HepG2 (cell line): ENCODE data around the gene MZT1. TPM values are rescaled to one million over a fixed set of nuclear protein-coding genes. Genes with fewer than 3 reads are reported as not detected.

Source experiments
- FOXK2 ChIP-seq: fragments of 450-650 bp; IDR thresholded peaks from 2 replicates; pipeline ENCODE4 v1.6.1; 2016
- HNRNPLL ChIP-seq: fragments of 200-400 bp; formaldehyde crosslinking; IDR thresholded peaks from 2 replicates; pipeline ENCODE4 v1.6.1; 2017; ENCODE audit warnings: mild to moderate bottlenecking, low read depth, low read length; ENCODE audit not compliant: poor library complexity, severe bottlenecking
- JARID2 ChIP-seq: sonication (generic); formaldehyde crosslinking; IDR thresholded peaks from 2 replicates; pipeline ENCODE4 v1.8.1; 2023; ENCODE audit warnings: missing genetic modification reagents, inconsistent platforms; ENCODE audit not compliant: insufficient replicate concordance
- KAT8 ChIP-seq: IDR thresholded peaks from 2 replicates; pipeline ENCODE4 v1.6.1; 2016; ENCODE audit warnings: missing genetic modification reagents, missing compliant biosample characterization
- NBN ChIP-seq: fragments of 450-650 bp; conservative IDR thresholded peaks from 2 replicates; pipeline ENCODE4 v1.6.1; 2017
- RARG ChIP-seq: sonication (generic); formaldehyde crosslinking; IDR thresholded peaks from 2 replicates; pipeline ENCODE4 v1.4.0; 2020; ENCODE audit warnings: low read depth, mild to moderate bottlenecking, missing genetic modification reagents
- RFX3 ChIP-seq: IDR thresholded peaks from 2 replicates; pipeline ENCODE4 v1.6.1; 2016; ENCODE audit warnings: missing biosample characterization, missing genetic modification reagents
- SSRP1 ChIP-seq: IDR thresholded peaks from 2 replicates; pipeline ENCODE4 v1.6.1; 2016; ENCODE audit warnings: control low read depth
- TBX2 ChIP-seq: sonication (generic); formaldehyde crosslinking; IDR thresholded peaks from 2 replicates; pipeline ENCODE4 v1.5.0; 2020; ENCODE audit warnings: missing genetic modification reagents, mild to moderate bottlenecking, borderline replicate concordance
- TBX3 ChIP-seq: fragments of 450-650 bp; IDR thresholded peaks from 2 replicates; pipeline ENCODE4 v1.6.1; 2017; ENCODE audit warnings: antibody characterized with exemption, mild to moderate bottlenecking, inconsistent platforms, borderline replicate concordance
- TEAD2 ChIP-seq: sonication (generic); formaldehyde crosslinking; IDR thresholded peaks from 2 replicates; pipeline ENCODE4 v1.9.0; 2021; ENCODE audit warnings: missing genetic modification reagents
- U2AF2 ChIP-seq: fragments of 200-400 bp; formaldehyde crosslinking; IDR thresholded peaks from 2 replicates; pipeline ENCODE4 v1.6.1; 2017; ENCODE audit warnings: low read depth, mild to moderate bottlenecking, low read length
- ZBTB1 ChIP-seq: sonication (generic); formaldehyde crosslinking; IDR thresholded peaks from 2 replicates; pipeline ENCODE4 v1.4.0; 2020; ENCODE audit warnings: missing genetic modification reagents, borderline replicate concordance
- ZBTB42 ChIP-seq: sonication (generic); formaldehyde crosslinking; IDR thresholded peaks from 2 replicates; pipeline ENCODE4 v1.5.0; 2020; ENCODE audit warnings: mild to moderate bottlenecking, missing genetic modification reagents
- ZFAT ChIP-seq: sonication (generic); formaldehyde crosslinking; conservative IDR thresholded peaks from 2 replicates; pipeline ENCODE4 v1.8.1; 2023; ENCODE audit warnings: missing genetic modification reagents, inconsistent platforms
- ZNF101 ChIP-seq: sonication (generic); formaldehyde crosslinking; IDR thresholded peaks from 2 replicates; pipeline ENCODE4 v1.4.0; 2020; ENCODE audit warnings: mild to moderate bottlenecking, low read depth, missing genetic modification reagents, borderline replicate concordance
- ZNF138 ChIP-seq: sonication (generic); formaldehyde crosslinking; IDR thresholded peaks from 2 replicates; pipeline ENCODE4 v1.5.0; 2020; ENCODE audit warnings: mild to moderate bottlenecking, low read depth, missing genetic modification reagents
- ZNF24 ChIP-seq: fragments of 450-650 bp; IDR thresholded peaks from 2 replicates; pipeline ENCODE4 v1.6.1; 2017; ENCODE audit warnings: antibody characterized with exemption, mild to moderate bottlenecking
- ZNF326 ChIP-seq: sonication (generic); formaldehyde crosslinking; IDR thresholded peaks from 2 replicates; pipeline ENCODE4 v1.4.0; 2020; ENCODE audit warnings: missing genetic modification reagents, borderline replicate concordance
- ZNF644 ChIP-seq: IDR thresholded peaks from 2 replicates; pipeline ENCODE4 v1.6.1; 2016; ENCODE audit warnings: low read depth
- ZNF775 ChIP-seq: sonication (generic); formaldehyde crosslinking; IDR thresholded peaks from 2 replicates; pipeline ENCODE4 v1.4.0; 2020; ENCODE audit warnings: missing genetic modification reagents, mild to moderate bottlenecking, moderate library complexity, borderline replicate concordance
- polyA plus RNA-seq, 8 experiments: library from polyadenylated mRNA; depleted of rRNA in 3 of 8; stranded (reverse) in 7 of 8; unstranded in 1 of 8; fragments of >200 nt; fragmentation: Illumina TruSeq in 4 of 8; extraction: Trizol in 4 of 8; gene quantifications; 2 replicates each; pipeline versions ENCODE4 v1.2.1 to v1.2.3, GENCODE V29; 2011 to 2016; ENCODE audit warnings: low read depth in 4 of 8, missing spikeins in 1 of 8, mixed read lengths in 1 of 8; ENCODE audit not compliant: insufficient read depth in 1 of 8
- total RNA-seq, 5 experiments: library from RNA; depleted of rRNA; stranded (reverse); fragments of >200 nt; fragmentation: Illumina TruSeq; extraction: Trizol; gene quantifications; 2 replicates each; pipeline ENCODE4 v1.2.3, GENCODE V29; 2016; ENCODE audit warnings: low read depth in 1 of 5
- TF ChIP-seq, protein P1 (sequence below): sonication (generic); formaldehyde crosslinking; IDR thresholded peaks from 2 replicates; pipeline ENCODE4 v1.4.0; 2020; ENCODE audit warnings: missing genetic modification reagents, borderline replicate concordance
- TF ChIP-seq, protein P2 (sequence below): sonication (generic); formaldehyde crosslinking; IDR thresholded peaks from 2 replicates; pipeline ENCODE4 v1.8.1; 2023; ENCODE audit warnings: missing genetic modification reagents, mild to moderate bottlenecking, borderline replicate concordance
- TF ChIP-seq, protein P3 (sequence below): sonication (generic); formaldehyde crosslinking; IDR thresholded peaks from 2 replicates; pipeline ENCODE4 v1.4.0; 2020; ENCODE audit warnings: missing genetic modification reagents
- TF ChIP-seq, protein P4 (sequence below): IDR thresholded peaks from 2 replicates; pipeline ENCODE4 v1.6.1; 2016; ENCODE audit warnings: control low read depth

MZT1 gene
- total and polyA plus RNA-seq, 2 of the 13 experiments (the other 11 are each of a cell fraction or from before 2014, with no cell fraction given) = 11.7 to 17.2 TPM

DNA sequence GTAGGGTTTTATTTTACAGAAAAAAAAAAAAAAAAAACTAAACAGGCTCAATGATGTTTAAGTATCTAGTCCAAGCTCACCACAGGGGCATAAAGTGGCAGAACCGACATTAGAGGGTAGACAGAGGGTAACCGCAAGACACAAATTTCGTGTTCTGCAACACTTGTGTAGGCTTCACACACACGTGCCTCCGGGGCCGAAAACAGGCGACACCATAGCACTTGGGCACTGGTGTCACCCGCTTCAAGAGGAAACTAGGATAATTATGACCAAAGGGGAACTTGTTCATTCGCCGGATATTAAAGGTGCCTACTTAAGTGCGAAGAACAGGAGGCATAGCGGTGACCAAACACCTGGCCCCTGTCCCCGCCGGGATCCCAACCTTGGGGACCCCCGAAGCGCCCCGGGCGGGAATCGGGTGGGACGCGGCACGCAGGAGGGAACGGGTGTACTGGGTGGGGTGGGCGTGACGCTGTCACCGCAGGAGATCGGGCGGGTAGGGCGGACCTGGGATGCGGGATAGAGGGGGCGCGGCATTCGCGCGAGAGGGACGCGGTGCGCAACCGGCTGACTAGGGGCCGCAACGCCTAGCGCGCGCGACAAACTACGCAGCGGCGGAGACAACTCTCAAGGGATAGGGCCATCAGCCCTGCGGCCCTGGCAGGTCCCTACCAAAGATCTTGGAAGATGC lies 558 bp downstream of the MZT1 start (continued):
- TF ChIP-seq, protein P1, sequence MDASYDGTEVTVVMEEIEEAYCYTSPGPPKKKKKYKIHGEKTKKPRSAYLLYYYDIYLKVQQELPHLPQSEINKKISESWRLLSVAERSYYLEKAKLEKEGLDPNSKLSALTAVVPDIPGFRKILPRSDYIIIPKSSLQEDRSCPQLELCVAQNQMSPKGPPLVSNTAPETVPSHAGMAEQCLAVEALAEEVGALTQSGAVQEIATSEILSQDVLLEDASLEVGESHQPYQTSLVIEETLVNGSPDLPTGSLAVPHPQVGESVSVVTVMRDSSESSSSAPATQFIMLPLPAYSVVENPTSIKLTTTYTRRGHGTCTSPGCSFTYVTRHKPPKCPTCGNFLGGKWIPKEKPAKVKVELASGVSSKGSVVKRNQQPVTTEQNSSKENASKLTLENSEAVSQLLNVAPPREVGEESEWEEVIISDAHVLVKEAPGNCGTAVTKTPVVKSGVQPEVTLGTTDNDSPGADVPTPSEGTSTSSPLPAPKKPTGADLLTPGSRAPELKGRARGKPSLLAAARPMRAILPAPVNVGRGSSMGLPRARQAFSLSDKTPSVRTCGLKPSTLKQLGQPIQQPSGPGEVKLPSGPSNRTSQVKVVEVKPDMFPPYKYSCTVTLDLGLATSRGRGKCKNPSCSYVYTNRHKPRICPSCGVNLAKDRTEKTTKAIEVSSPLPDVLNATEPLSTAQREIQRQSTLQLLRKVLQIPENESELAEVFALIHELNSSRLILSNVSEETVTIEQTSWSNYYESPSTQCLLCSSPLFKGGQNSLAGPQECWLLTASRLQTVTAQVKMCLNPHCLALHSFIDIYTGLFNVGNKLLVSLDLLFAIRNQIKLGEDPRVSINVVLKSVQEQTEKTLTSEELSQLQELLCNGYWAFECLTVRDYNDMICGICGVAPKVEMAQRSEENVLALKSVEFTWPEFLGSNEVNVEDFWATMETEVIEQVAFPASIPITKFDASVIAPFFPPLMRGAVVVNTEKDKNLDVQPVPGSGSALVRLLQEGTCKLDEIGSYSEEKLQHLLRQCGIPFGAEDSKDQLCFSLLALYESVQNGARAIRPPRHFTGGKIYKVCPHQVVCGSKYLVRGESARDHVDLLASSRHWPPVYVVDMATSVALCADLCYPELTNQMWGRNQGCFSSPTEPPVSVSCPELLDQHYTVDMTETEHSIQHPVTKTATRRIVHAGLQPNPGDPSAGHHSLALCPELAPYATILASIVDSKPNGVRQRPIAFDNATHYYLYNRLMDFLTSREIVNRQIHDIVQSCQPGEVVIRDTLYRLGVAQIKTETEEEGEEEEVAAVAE (CRISPR knock-in tag) = no peak
- TF ChIP-seq ZBTB42 = 0 out of 2 replicates have a peak, but pooled peaks have one; percentile 9
- TF ChIP-seq TBX3 = no peak
- TF ChIP-seq KAT8 (CRISPR knock-in tag) = no peak
- no peak for TF ChIP-seq ZNF326
- TF ChIP-seq ZNF138 (CRISPR knock-in tag) = no peak
- TF ChIP-seq TEAD2 (CRISPR knock-in tag) = no peak
- TF ChIP-seq ZNF775 = no peak
- TF ChIP-seq FOXK2 = no peak
- TF ChIP-seq NBN = no peak
- no peak for TF ChIP-seq ZNF24
- TF ChIP-seq RARG (CRISPR knock-in tag) = no peak
- TF ChIP-seq, protein P2, sequence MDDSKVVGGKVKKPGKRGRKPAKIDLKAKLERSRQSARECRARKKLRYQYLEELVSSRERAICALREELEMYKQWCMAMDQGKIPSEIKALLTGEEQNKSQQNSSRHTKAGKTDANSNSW (CRISPR knock-in tag) = no peak
- peak; percentile 91 for TF ChIP-seq HNRNPLL
- no peak for TF ChIP-seq TBX2 (CRISPR knock-in tag)
- TF ChIP-seq ZBTB1 (CRISPR knock-in tag) = 0 out of 2 replicates have a peak, but pooled peaks have one; percentile 71
- no peak for TF ChIP-seq JARID2
- TF ChIP-seq, protein P3, sequence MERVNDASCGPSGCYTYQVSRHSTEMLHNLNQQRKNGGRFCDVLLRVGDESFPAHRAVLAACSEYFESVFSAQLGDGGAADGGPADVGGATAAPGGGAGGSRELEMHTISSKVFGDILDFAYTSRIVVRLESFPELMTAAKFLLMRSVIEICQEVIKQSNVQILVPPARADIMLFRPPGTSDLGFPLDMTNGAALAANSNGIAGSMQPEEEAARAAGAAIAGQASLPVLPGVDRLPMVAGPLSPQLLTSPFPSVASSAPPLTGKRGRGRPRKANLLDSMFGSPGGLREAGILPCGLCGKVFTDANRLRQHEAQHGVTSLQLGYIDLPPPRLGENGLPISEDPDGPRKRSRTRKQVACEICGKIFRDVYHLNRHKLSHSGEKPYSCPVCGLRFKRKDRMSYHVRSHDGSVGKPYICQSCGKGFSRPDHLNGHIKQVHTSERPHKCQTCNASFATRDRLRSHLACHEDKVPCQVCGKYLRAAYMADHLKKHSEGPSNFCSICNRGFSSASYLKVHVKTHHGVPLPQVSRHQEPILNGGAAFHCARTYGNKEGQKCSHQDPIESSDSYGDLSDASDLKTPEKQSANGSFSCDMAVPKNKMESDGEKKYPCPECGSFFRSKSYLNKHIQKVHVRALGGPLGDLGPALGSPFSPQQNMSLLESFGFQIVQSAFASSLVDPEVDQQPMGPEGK (CRISPR knock-in tag) = no peak
- no peak for TF ChIP-seq ZNF101 (CRISPR knock-in tag)
- no peak for TF ChIP-seq ZFAT (CRISPR knock-in tag)
- TF ChIP-seq, protein P4, sequence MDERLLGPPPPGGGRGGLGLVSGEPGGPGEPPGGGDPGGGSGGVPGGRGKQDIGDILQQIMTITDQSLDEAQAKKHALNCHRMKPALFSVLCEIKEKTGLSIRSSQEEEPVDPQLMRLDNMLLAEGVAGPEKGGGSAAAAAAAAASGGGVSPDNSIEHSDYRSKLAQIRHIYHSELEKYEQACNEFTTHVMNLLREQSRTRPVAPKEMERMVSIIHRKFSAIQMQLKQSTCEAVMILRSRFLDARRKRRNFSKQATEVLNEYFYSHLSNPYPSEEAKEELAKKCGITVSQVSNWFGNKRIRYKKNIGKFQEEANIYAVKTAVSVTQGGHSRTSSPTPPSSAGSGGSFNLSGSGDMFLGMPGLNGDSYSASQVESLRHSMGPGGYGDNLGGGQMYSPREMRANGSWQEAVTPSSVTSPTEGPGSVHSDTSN (CRISPR knock-in tag) = no peak
- TF ChIP-seq ZNF644 = no peak
- TF ChIP-seq U2AF2 = no peak
- no peak for TF ChIP-seq SSRP1 (CRISPR knock-in tag)
- no peak for TF ChIP-seq RFX3 (CRISPR knock-in tag)
